GM13976 (cell line): ENCODE measurements around the gene CAMK2D.

Experiments
- DNase-seq: peaks from one replicate; pipeline ENCODE4 v3.0.0; 2012; ENCODE audit warnings: low spot score
- CTCF ChIP-seq: IDR thresholded peaks from 2 replicates; pipeline ENCODE4 v1.5.1; 2012; ENCODE audit warnings: borderline replicate concordance, mild to moderate bottlenecking; ENCODE audit not compliant: insufficient read depth; ENCODE audit errors: extremely low read depth, missing control alignments, control extremely low read depth
- in situ Hi-C: fragments of 300-500 bp; cut with MboI; formaldehyde crosslinking; loops from one replicate; pipeline ENCODE4 v1.12.0; 2022; ENCODE audit warnings: low sequenced_read_pairs, mixed read lengths, inconsistent platforms; ENCODE audit not compliant: unreplicated experiment

CAMK2D gene

GRCh38 chr4:113607147-113607720 lies 154.3 kb downstream of the CAMK2D start:
- no peak for TF ChIP-seq CTCF
- no peak for DNase-seq
- in situ Hi-C loops: no loop called here

- DNase-seq: no peak
- TF ChIP-seq CTCF: no peak
- in situ Hi-C loops: no loop called here
Measured at GRCh38 chr4:113604955-113605354, 156.6 kb downstream of the CAMK2D start.

GRCh38 chr4:113603911-113604310 lies 157.6 kb downstream of the CAMK2D start:
- TF ChIP-seq CTCF: no peak
- in situ Hi-C loops: no loop called here
- no peak for DNase-seq

GRCh38 chr4:113602646-113603228 lies 158.8 kb downstream of the CAMK2D start:
- TF ChIP-seq CTCF: no peak
- no peak for DNase-seq
- in situ Hi-C loops: no loop called here

GRCh38 chr4:113601636-113602035 lies 159.9 kb downstream of the CAMK2D start:
- TF ChIP-seq CTCF: no peak
- in situ Hi-C loops: no loop called here
- DNase-seq: no peak

GRCh38 chr4:113596396-113596795 lies 165.1 kb downstream of the CAMK2D start:
- no peak for TF ChIP-seq CTCF
- DNase-seq: no peak
- in situ Hi-C loops: no loop called here
